HG02884 (cell line): ENCODE results near the gene IFNGR1.
"Not testable (repeated sequence)": the region's sequence is repeated elsewhere in the genome, so short reads cannot be mapped to it uniquely, and the experiment has no call there.

Source experiments
- ATAC-seq: cut with Tn5 transposase; IDR thresholded peaks from one replicate; pipeline ENCODE4 v1.9.1; 2021; ENCODE audit warnings: mild to moderate bottlenecking, moderate library complexity; ENCODE audit not compliant: unreplicated experiment

Gene IFNGR1

GRCh38 chr6:137218917-137219663 lies at the start of gene IFNGR1:
IFNGR1 (minus strand) TSS chr6:137219385; CDS start chr6:137219327, 58 bp downstream.
- peak; percentile 83 for ATAC-seq

- ATAC-seq, result no peak
Observed at GRCh38 chr6:137268911-137269310, 49.7 kb upstream of the IFNGR1 start.

DNA sequence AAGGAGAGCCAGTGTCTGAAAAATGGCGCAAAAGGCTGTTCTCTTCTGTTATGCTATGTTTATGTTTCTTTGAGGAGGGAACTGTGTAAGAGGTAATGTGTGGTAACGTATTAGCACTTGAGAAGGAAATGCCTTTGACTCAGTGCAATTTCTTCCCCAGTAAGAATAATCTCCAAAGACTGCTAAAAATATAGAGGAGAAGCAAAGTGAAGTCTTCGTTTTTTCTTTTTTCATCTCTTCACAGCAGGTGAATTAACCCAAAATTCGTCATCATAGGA lies 47.1 kb upstream of the IFNGR1 start:
- ATAC-seq, result no peak

GRCh38 chr6:137265561-137266308 lies 46.5 kb upstream of the IFNGR1 start:
- no peak for ATAC-seq

DNA sequence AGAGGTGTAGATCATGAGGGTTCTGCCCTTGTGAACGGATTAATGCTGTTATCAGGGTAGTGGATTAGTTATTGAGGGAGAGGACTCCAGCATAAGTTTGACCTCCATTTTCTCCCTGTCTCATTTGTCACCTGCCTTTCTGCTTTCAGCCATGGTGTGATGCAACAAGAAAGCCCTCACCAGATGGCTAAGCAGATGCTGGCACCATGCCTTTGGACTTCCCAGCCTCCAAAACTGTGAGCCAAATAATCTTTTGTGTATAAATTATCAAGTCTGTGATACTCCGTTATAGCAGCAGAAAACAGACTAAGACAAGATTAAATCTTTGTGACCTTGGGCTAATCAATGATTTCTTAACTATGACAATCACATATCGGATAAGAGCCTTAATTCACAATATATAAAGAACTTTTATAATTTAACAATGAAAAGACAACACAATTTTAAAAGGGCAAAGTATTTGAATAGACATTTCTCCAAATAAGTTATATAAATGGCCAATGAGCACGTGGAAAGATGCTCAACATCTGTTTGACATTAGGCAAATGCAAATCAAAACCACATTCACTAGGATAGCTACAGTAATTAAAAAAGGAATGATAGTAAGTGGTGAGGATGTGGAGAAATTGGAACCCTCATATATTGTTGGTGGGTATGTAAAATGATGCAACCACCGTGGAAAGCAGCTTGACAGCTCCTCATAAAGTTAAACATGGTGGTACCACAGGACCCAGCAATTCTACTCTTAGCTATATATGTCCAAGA lies 45.3 kb upstream of the IFNGR1 start:
- no peak for ATAC-seq

DNA sequence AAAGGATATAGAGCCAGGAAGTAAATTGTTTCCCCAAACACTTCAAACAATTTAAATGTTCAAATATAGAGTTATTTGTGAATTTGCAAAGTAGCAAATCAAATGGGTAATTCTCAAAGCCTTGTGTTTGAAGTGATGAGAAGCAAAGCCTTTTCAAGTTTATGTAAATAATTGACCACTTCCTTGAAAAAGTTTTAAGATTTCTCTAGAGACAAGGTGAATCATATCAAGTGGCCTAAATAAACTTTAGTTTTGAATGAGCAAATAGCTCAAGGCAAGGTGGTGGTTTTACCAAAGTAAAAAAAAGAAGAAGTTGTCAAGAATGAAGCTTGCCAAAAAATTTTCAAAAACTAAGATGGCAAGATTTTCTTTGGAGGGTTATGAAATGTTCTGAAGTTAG lies 42.6 kb upstream of the IFNGR1 start:
- no peak for ATAC-seq

GRCh38 chr6:137261361-137261760 lies 42.2 kb upstream of the IFNGR1 start:
- ATAC-seq, result no peak

DNA sequence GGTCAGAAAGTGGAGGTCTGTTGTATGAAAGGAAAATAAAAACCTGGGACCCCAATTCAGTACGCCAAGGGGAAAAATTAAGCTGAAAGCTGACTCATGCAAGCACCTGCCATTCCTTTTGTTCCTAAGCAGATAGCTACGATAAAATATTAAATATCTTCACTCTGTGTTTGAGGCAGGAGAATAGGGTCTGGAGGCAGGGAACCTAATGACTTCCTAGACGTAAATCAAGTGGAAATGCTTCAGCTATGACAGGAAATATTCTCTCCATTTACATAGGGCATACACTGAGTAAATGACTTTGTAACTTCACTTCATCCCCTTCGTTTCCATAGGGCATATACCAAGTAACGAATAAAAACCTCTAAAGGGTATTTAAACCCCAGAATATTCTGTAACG lies 41.0 kb upstream of the IFNGR1 start:
- ATAC-seq, result no peak

DNA sequence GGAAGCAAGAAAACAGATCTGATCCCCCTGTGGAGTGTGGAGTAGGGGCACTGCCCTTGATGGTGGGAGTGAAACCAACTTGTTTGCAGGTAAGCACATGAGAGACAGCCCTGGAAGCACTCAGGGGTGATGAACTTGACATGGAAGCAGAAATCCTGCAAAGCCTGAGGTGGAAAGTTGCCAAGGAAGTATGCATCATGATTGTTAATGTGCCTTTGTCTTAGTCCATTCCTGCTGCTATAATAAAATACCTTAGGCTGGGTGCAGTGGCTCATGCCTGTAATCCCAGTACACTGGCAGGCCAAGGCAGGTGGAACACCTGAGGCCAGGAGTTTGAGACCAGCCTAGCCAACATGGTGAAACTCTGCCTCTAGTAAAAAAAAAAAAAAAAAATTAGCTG lies 40.2 kb upstream of the IFNGR1 start:
- ATAC-seq, result no peak

- no peak for ATAC-seq
Observed at GRCh38 chr6:137258170-137258569, 39.0 kb upstream of the IFNGR1 start.

- no peak for ATAC-seq
Observed at GRCh38 chr6:137256350-137257103, 37.3 kb upstream of the IFNGR1 start.

- ATAC-seq, result no peak
Observed at GRCh38 chr6:137254966-137255365, 35.8 kb upstream of the IFNGR1 start.

GRCh38 chr6:137254430-137254829 lies 35.2 kb upstream of the IFNGR1 start:
- ATAC-seq, result not testable (repeated sequence)

- ATAC-seq, result no peak
Observed at GRCh38 chr6:137248702-137249101, 29.5 kb upstream of the IFNGR1 start.

- no peak for ATAC-seq
Observed at GRCh38 chr6:137247724-137248123, 28.5 kb upstream of the IFNGR1 start.

DNA sequence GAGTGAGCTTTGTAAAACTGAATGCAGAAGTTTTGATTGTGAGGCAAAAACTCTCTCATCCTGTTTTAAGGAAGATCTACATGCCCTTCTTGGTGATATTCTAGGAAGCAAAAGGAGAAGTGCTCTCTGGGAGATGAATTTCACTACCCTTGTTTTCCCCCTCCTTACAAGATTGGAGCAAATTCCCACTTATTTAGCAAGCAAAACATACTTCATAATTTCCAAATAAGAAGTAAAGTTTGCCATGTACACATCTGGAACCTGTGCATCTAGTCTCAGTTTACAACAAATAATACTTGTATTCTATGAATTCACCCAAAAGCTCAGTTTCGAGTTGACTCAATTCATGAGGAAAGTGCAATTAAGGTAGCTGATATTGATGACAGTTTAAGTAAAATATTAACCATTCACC lies 27.6 kb upstream of the IFNGR1 start:
- ATAC-seq, result no peak

DNA sequence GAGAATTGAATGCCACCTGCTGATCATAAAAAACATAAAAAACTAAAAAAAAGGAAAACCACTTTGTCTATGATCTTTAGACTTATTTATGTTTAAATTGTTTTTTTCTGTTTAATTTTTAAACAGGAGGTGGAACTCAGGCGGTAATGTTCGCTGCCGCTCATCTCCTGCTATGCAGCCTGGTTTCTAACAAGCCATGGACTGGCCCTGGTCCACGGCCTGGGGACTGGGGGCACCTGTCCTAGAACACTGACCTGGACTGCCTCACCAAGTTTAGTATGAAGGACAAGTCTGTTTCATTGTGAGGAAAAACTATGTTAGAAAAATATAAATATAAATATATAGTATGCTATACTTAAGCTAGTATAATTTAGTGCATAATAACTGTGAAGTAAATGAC lies 27.0 kb upstream of the IFNGR1 start:
- ATAC-seq, result no peak

- no peak for ATAC-seq
Observed at GRCh38 chr6:137241481-137242038, 22.4 kb upstream of the IFNGR1 start.

DNA sequence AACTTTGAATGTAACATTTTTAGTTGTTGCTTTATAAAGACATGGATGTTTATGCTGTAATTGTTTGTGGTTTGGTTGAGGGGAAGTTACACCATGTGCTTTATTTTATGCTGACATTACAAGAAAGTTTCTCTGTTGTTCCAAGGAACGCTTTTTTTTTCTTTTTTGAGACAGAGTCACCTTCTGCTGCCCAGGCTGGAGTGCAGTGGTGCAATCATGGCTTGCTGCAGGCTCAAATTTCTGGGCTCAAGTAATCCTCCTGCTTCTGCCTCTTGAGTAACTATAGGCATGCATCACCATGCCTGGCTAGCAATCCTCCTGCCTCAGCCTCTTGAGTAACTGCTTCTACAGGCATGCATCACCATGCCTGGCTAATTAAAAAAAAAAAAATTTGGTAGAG lies 21.0 kb upstream of the IFNGR1 start:
- no peak for ATAC-seq

- no peak for ATAC-seq
Observed at GRCh38 chr6:137237413-137238170, 18.4 kb upstream of the IFNGR1 start.
